Measurements from ENCODE around the gene GINM1.

GINM1 gene

GRCh38 chr6:149566410-149567193 is 427 bp downstream of the GINM1 start:
- no peaks in the 10 kb centered on the region for H3K27me3 ChIP-seq (ENCODE audit: low read depth)
- peak; percentile 33 to 76 for DNase-seq (ENCODE audit: low spot score in 2 of 2)
- in situ Hi-C loops (cut with MboI; ENCODE audit: low sequenced_read_pairs) = no loop called here
- peak overlapping the region; percentile 95 for H3K4me3 ChIP-seq
- no peaks in the 10 kb centered on the region for H3K9me3 ChIP-seq
- no peaks in the 10 kb centered on the region for H3K36me3 ChIP-seq (replicated peaks)
- H3K4me1 ChIP-seq = peaks cover 7% of the 10 kb centered on the region; the same call in 1 of the 2 replicates

GRCh38 chr6:149567194-149567586 is 1.0 kb downstream of the GINM1 start:
- in situ Hi-C loops (cut with MboI; ENCODE audit: low sequenced_read_pairs) = no loop called here
- Histone ChIP-seq H3K27me3 (ENCODE audit: low read depth) (no peaks in the 10 kb centered on the region), H3K4me1 (peaks cover 7% of the 10 kb centered on the region; the same call in 1 of the 2 replicates), H3K4me3 (peak overlapping the region; percentile 95), H3K36me3 (replicated peaks) (no peaks in the 10 kb centered on the region), H3K9me3 (no peaks in the 10 kb centered on the region)
- DNase-seq (ENCODE audit: low spot score in 2 of 2) = no peak

- Histone ChIP-seq H3K9me3 (no peaks in the 10 kb centered on the region), H3K4me1 (peaks cover 7% of the 10 kb centered on the region; the same call in 1 of the 2 replicates), H3K4me3 (no peak overlapping the region), H3K27me3 (ENCODE audit: low read depth) (no peaks in the 10 kb centered on the region), H3K36me3 (replicated peaks) (no peaks in the 10 kb centered on the region)
- no peak for DNase-seq (ENCODE audit: low spot score in 2 of 2)
- in situ Hi-C loops (cut with MboI; ENCODE audit: low sequenced_read_pairs) = no loop called here
Observed at GRCh38 chr6:149567945-149568585, 1.9 kb downstream of the GINM1 start.

- in situ Hi-C loops (cut with MboI; ENCODE audit: low sequenced_read_pairs) = no loop called here
- no peak for DNase-seq (ENCODE audit: low spot score in 2 of 2)
- Histone ChIP-seq H3K36me3 (replicated peaks) (peaks cover 32% of the 10 kb centered on the region), H3K27me3 (ENCODE audit: low read depth) (no peaks in the 10 kb centered on the region), H3K4me3 (no peak overlapping the region), H3K9me3 (no peaks in the 10 kb centered on the region), H3K4me1 (no peaks in the 10 kb centered on the region)
Observed at GRCh38 chr6:149580880-149581279, 14.7 kb downstream of the GINM1 start.

- Histone ChIP-seq H3K9me3 (no peaks in the 10 kb centered on the region), H3K27me3 (ENCODE audit: low read depth) (no peaks in the 10 kb centered on the region), H3K4me1 (no peaks in the 10 kb centered on the region), H3K36me3 (replicated peaks) (peaks cover 37% of the 10 kb centered on the region), H3K4me3 (no peak overlapping the region)
- DNase-seq (ENCODE audit: low spot score in 2 of 2) = no peak
- in situ Hi-C loops (cut with MboI; ENCODE audit: low sequenced_read_pairs) = no loop called here
Observed at GRCh38 chr6:149581349-149581748, 15.2 kb downstream of the GINM1 start.

GRCh38 chr6:149586149-149586548 is 20.0 kb downstream of the GINM1 start:
- Histone ChIP-seq H3K4me3 (no peak overlapping the region), H3K4me1 (peaks cover 10% of the 10 kb centered on the region), H3K27me3 (ENCODE audit: low read depth) (no peaks in the 10 kb centered on the region), H3K36me3 (replicated peaks) (peaks cover 43% of the 10 kb centered on the region), H3K9me3 (no peaks in the 10 kb centered on the region)
- DNase-seq (ENCODE audit: low spot score in 2 of 2) = no peak
- in situ Hi-C loops (cut with MboI; ENCODE audit: low sequenced_read_pairs) = no loop called here

- H3K4me3 ChIP-seq = no peak overlapping the region
- no peak for DNase-seq (ENCODE audit: low spot score in 2 of 2)
- H3K9me3 ChIP-seq = no peaks in the 10 kb centered on the region
- in situ Hi-C loops (cut with MboI; ENCODE audit: low sequenced_read_pairs) = no loop called here
- H3K36me3 ChIP-seq (replicated peaks) = peaks cover 61% of the 10 kb centered on the region
- peaks cover 7% of the 10 kb centered on the region for H3K4me1 ChIP-seq
- no peaks in the 10 kb centered on the region for H3K27me3 ChIP-seq (ENCODE audit: low read depth)
Observed at GRCh38 chr6:149592983-149593382, 26.8 kb downstream of the GINM1 start.

- no peak for DNase-seq (ENCODE audit: low spot score in 2 of 2)
- Histone ChIP-seq H3K27me3 (ENCODE audit: low read depth) (no peaks in the 10 kb centered on the region), H3K4me3 (no peak overlapping the region), H3K36me3 (replicated peaks) (peaks cover 64% of the 10 kb centered on the region), H3K4me1 (peaks cover 3% of the 10 kb centered on the region), H3K9me3 (no peaks in the 10 kb centered on the region)
- in situ Hi-C loops (cut with MboI; ENCODE audit: low sequenced_read_pairs) = no loop called here
Observed at GRCh38 chr6:149593408-149593807, 27.2 kb downstream of the GINM1 start.

GRCh38 chr6:149600508-149600907 is 34.3 kb downstream of the GINM1 start:
- no peak for DNase-seq (ENCODE audit: low spot score in 2 of 2)
- Histone ChIP-seq H3K27me3 (ENCODE audit: low read depth) (no peaks in the 10 kb centered on the region), H3K4me1 (no peaks in the 10 kb centered on the region), H3K9me3 (no peaks in the 10 kb centered on the region), H3K4me3 (no peak overlapping the region), H3K36me3 (replicated peaks) (peaks cover 41% of the 10 kb centered on the region)
- in situ Hi-C loops (cut with MboI; ENCODE audit: low sequenced_read_pairs) = no loop called here

GRCh38 chr6:149608381-149608982 is 42.3 kb downstream of the GINM1 start:
- no peak overlapping the region for H3K4me3 ChIP-seq
- peaks cover 10% of the 10 kb centered on the region for H3K36me3 ChIP-seq (replicated peaks)

GRCh38 chr6:149614337-149614736 is 48.2 kb downstream of the GINM1 start:
- Histone ChIP-seq H3K36me3 (replicated peaks) (peaks cover 27% of the 10 kb centered on the region), H3K4me1 (peaks cover 11% of the 10 kb centered on the region), H3K4me3 (no peak overlapping the region), H3K27me3 (ENCODE audit: low read depth) (no peaks in the 10 kb centered on the region), H3K9me3 (no peaks in the 10 kb centered on the region)
- in situ Hi-C loops (cut with MboI; ENCODE audit: low sequenced_read_pairs) = no loop called here
- no peak for DNase-seq (ENCODE audit: low spot score in 2 of 2)

More at GRCh38 chr6:149608381-149608982, 42.3 kb downstream of the GINM1 start:
- no peak for DNase-seq (ENCODE audit: low spot score in 2 of 2)
- no peaks in the 10 kb centered on the region for H3K27me3 ChIP-seq (ENCODE audit: low read depth)
- in situ Hi-C loops (cut with MboI; ENCODE audit: low sequenced_read_pairs) = no loop called here
- no peaks in the 10 kb centered on the region for H3K4me1 ChIP-seq
- no peaks in the 10 kb centered on the region for H3K9me3 ChIP-seq

- in situ Hi-C loops (cut with MboI; ENCODE audit: low sequenced_read_pairs) = no loop called here
- DNase-seq (ENCODE audit: low spot score in 2 of 2) = peak; percentile 17 to 33
- peaks cover 36% of the 10 kb centered on the region for H3K36me3 ChIP-seq (replicated peaks)
Observed at GRCh38 chr6:149615805-149616204, 49.6 kb downstream of the GINM1 start.

GRCh38 chr6:149627672-149628071 is 61.5 kb downstream of the GINM1 start:
- DNase-seq (ENCODE audit: low spot score in 2 of 2) = no peak
- H3K4me1 ChIP-seq = no peaks in the 10 kb centered on the region
- in situ Hi-C loops (cut with MboI; ENCODE audit: low sequenced_read_pairs) = no loop called here

More at GRCh38 chr6:149615805-149616204, 49.6 kb downstream of the GINM1 start:
- Histone ChIP-seq H3K9me3 (no peaks in the 10 kb centered on the region), H3K27me3 (ENCODE audit: low read depth) (no peaks in the 10 kb centered on the region), H3K4me1 (peaks cover 11% of the 10 kb centered on the region), H3K4me3 (no peak overlapping the region)

More at GRCh38 chr6:149627672-149628071, 61.5 kb downstream of the GINM1 start:
- H3K36me3 ChIP-seq (replicated peaks) = peaks cover 21% of the 10 kb centered on the region
- H3K9me3 ChIP-seq = no peaks in the 10 kb centered on the region
- no peaks in the 10 kb centered on the region for H3K27me3 ChIP-seq (ENCODE audit: low read depth)
- no peak overlapping the region for H3K4me3 ChIP-seq

All from HAP-1 (cell line).